Right lung (tissue), 10 donors: Measurements from ENCODE around the gene PRRT3. TPM values are rescaled to one million over a fixed set of nuclear protein-coding genes. Genes with fewer than 3 reads are reported as not detected.

Source experiments
- DNase-seq, 2 donors: peaks; one replicate each; pipeline ENCODE4 v3.0.0-alpha.2; 2013
- long read RNA-seq, 8 donors: transcript quantifications; one replicate each; lab custom pipeline, GENCODE V29; 2026
- polyA plus RNA-seq, 5 donors: library from polyadenylated mRNA; unstranded; fragments of 120-200 nt; gene quantifications; one replicate each; pipeline versions ENCODE4 v1.2.1 to v1.2.3, GENCODE V29; 2013; ENCODE audit warnings: inconsistent platforms in 1 of 5, low replicate concordance in 1 of 5; ENCODE audit not compliant: insufficient read length in 5 of 5, insufficient read depth in 1 of 5

PRRT3 gene
- 1 to 10 TPM; 2.9 to 4.7 (median 3.9) TPM for polyA plus RNA-seq
- long read RNA-seq, donor 1, result 0 reads
- long read RNA-seq, donor 2, result 0 reads
- long read RNA-seq, donor 3, result 0 reads
- long read RNA-seq, donor 4, result 0 reads
- long read RNA-seq, donor 5, result 0 reads
- long read RNA-seq, donor 6, result 0 reads
- long read RNA-seq, donor 7, partial matches to known transcripts, result 0 of 2 reads
- long read RNA-seq, donor 7, other reads (novel, unspliced or antisense), result 0 of 2 reads
- long read RNA-seq, donor 8, result 0 reads

DNA sequence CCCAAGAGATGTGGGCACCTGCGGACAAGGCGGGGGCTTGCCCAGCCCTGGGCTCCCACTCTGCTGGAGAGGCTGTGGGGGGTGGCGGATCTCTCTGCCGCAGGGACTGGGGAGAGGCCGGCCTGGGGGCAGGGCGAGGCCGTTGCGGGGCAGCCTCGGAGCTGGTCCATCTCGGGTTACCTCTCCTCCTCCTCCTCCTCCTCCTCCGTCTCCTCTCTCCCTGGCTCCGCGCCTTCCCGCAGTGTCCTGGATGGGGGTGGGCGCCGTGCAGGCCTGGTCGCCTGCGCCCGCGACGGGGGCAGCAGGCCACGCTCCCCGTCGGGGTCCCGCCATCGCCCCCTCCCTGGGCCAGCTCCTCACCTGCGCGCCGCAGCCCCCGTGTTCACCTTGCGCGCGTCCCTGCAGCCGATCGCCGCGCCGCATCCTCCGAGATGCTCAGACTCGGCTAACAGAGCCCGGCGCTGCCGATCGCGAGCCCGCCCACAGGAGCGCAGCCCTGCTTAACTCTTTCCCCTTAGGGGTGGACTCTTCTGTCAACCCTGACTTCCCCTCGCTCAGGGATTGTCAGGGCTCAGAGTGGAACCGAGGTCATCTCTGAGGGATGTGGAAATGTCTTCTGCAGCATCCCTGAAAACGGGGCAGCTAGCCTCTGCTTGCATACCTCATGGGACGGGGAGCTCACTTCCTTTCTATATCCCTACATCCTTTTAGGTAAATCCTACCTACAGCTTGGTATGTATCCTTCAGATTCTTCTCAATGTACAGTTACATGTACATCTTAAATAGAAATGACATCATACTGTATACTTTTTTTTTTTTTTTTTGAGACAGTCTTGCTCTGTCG, at the start of gene PRRT3:
TSS of gene PRRT3 (minus strand) at position 447 of the 844 bp plus-strand sequence. CDS start 2,293 bp downstream, outside the sequence.
- peak in 1 of 2 donors; percentile 16 for DNase-seq

GRCh38 chr3:10000686-10001085, 48.5 kb upstream of the PRRT3 start:
- no peak for DNase-seq

DNA sequence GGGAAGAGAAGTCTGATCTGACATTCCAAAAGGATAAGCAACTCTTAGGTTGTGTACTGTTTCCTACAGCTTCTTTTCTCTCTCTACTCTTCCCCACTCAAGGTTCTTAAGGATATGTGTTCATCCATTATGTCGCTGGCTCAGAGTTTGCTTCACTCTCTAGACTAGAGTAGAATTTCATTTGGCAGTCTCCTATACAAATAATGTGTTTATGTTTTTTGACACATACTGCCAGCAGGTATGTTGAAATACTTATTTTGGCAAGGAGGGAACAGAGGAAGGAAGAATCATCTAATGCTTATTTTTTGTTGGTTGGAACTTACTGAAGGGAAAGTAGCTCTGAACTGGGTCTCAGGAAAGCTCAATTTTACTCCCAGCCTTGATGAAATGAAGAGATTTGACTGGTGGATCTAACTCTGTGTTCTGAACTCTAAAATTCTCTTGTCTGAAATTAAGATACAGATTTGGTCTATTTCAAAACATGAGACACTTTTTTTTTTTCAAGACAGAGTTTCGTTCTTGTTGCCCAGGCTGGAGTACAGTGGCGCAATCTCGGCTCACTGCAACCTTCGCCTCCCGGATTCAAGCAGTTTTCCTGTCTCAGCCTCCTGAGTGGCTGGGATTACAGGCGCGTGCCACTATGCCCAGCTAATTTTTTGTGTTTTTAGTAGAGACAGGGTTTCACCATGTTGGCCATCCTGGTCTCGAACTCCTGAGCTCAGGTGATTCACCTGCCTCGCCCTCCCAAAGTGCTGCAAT, 42.1 kb upstream of the PRRT3 start:
- peak in 1 of 2 donors; percentile 34 for DNase-seq

DNA sequence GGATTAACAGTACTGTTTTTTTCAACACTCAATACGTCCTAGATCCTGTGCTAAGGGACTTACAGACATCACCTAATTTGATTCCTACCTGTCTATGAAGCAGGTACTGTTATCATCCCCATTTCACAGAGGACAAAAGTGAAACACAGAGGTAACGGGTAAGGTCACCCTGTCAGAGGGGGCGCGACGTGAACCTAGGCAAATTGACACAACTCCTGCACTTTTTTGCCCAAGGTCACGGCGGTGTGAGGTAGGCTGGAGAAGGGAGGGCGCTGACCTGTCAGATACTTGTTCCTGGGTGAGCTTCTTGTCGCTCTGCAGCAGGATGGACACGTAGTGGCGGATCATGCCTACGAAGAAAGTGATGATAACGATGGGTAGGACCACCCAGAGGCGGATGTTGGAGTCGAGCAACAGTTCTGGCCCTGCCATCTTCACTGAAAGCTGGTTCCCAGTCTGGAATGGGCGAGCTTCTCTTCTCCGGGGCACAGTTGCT, 34.1 kb upstream of the PRRT3 start:
- no peak for DNase-seq

GRCh38 chr3:9980251-9980650, 28.0 kb upstream of the PRRT3 start:
- DNase-seq, result no peak

DNA sequence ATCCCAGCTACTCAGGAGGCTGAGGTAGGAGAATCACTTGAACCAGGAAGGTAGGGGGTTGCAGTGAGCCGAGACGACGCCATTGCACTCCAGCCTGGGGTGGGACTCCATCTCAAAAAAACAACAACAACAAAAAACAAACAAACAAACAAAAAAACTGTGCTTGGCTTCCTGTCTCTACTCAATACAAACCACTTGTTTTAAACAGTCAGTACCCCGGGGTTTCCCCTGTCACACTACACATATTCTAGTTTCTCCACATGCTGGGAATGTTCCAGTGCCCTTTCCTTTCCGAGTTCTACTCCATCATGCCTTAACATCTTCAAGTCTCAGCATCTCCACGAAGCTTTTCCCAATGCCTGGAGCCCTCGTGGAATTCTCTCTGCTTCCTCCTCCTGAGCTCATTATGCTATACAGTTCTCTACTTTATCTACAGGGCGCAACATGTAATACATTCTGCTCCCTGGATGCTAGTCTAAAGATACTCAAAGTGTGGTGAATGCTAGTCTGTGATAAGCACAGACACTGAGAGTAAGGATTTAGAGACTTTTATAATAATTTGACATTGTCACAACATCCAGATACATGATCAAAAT, 26.6 kb upstream of the PRRT3 start:
- no peak for DNase-seq

GRCh38 chr3:9976721-9977709, 24.8 kb upstream of the PRRT3 start:
- no peak for DNase-seq

- DNase-seq, result no peak
Observed at GRCh38 chr3:9970020-9970652, 17.9 kb upstream of the PRRT3 start.

GRCh38 chr3:9969632-9970019, 17.4 kb upstream of the PRRT3 start:
- DNase-seq, result no peak

- DNase-seq, result no peak
Observed at GRCh38 chr3:9966841-9967240, 14.6 kb upstream of the PRRT3 start.

GRCh38 chr3:9965200-9965875, 13.1 kb upstream of the PRRT3 start:
- DNase-seq, result no peak

- no peak for DNase-seq
Observed at GRCh38 chr3:9957214-9957613, 5.0 kb upstream of the PRRT3 start.

GRCh38 chr3:9955611-9956352, 3.6 kb upstream of the PRRT3 start:
- DNase-seq, result no peak

DNA sequence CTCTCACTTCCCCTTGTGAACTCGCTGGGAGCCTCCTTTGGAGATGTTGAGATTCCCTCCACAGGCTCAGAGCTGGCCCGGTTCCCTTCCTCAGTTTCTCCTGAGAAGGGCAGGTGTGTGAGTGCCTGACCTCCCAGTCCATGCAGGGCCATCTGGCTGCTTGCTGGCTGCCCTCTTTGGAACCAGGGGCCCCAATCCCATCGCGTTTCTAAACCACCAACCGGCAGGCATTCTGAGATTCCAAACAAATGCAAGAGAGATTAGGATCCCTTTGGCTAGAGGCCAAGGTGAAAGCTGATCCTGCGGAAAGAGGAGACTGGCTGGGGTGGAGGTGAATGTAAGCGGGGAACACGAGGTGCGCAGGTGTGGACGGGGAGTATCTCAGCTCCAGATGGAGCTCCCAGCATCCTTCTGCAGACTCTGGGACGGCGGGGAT, 2.9 kb upstream of the PRRT3 start:
- DNase-seq, result no peak

GRCh38 chr3:9951598-9951961, 628 bp downstream of the PRRT3 start:
- no peak for DNase-seq

DNA sequence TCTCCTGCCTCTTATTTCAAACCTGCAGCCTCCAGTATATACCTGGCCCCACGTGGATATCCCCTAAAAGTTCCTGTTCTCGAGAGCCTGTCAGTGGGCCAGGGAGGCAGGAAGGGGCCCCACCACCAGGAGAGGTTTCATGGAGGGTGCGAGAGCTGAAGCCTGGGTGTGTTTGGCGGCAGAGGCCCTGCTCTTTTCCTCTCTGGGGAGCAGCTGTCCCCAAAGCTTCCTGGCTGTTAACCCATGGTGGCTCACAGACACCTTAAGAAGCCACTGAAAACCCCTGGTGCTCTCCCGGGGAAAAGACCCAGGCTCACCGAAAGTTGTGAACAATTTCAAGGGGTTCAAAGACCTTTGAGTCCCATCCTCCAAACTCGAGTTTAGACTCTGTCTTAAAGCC, 1.1 kb downstream of the PRRT3 start:
- DNase-seq, result no peak

DNA sequence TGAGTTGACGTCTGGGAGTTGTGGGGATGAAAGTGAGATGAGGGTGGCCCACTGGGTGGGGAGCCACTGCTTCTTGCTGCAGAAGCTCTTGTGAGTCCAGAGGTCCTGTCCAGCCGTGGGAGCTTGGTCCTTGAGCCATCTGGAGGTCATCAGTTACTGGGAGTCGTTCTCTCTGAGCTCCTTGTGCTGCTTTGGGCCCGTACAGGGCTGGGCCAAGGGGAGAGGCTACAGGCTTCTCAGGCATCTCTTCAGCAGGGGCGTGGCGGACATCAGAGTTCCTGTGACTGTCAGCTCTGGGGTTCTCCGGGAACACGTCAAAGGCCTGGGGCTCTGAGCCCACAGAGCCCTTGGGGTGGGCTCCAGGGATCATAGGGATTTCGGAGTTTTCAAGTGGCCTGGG, 2.6 kb downstream of the PRRT3 start:
- DNase-seq, result no peak

GRCh38 chr3:9949115-9949514, 3.1 kb downstream of the PRRT3 start:
- DNase-seq, result no peak

DNA sequence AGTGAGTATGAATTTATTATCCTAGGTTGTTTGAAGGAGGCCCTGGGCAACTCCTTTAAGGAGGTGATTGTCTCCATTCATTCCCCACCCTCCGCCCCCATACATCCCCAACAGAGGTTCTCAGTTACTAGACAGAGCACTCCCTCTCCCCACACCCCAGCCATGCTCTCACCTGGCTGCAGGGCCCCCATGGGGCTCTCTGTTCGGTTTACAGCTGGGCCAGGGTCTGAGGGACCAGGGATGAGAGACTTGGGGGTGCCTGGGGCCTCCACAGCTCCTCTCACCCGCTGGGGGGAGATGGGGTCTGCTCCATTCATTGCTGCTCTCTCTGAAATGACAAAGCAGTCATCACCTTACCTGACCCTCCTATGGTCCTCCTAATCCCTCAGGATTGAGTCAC, 3.6 kb downstream of the PRRT3 start:
- no peak for DNase-seq
